ENCODE results near the gene THOP1. TPM values are rescaled to one million over a fixed set of nuclear protein-coding genes. Genes with fewer than 3 reads are reported as not detected.

Gene THOP1
- total RNA-seq, 1 donor from 2014 or later, result 101 TPM

DNA sequence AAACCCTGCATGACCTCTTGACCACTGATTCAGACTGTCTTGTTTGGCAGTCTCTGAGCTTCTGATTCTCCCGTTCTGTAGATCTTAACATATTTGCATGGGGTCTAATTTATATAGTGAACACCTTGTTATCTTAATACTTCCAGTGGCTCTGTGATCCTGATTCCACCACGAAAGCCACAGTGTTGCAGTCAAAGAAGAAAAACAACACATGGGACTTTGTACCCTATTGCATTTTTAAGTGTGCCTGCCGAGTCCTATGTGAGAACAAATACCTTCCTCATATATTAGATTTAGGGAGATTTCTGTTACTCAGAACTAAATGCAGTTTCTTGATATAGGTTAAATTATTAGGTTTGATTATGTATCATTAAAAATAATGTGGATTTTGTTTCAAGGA is 69.5 kb downstream of the THOP1 start:
- no peak for DNase-seq

DNA sequence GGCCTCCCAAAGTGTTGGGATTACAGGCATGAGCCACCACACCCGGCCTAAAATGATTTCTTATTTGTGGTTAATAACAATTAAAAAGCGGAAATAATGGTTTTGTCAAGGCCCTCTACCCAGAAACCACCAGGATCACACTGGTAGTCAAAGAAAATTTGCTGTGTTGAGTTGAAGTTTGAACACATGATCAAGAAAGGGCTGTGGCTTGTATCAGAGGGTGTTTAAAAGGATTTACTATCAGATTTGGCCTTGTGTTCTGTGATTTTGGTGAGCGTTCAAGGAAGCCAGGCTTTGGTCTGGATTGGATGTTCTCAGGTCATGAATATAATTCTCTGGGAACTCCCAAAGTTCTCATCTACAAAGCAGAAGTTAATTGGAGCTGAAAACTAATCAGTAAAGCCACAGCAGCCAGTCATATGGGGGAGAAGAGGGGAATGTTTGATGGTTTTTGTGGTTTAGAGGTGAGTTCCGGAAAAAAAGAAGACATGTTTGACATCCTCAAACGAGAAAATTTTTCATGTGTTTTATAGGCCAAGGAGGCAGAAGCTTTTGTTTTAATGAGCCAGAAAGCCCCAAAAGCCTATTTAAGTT is 71.3 kb downstream of the THOP1 start:
- no peak for DNase-seq

DNA sequence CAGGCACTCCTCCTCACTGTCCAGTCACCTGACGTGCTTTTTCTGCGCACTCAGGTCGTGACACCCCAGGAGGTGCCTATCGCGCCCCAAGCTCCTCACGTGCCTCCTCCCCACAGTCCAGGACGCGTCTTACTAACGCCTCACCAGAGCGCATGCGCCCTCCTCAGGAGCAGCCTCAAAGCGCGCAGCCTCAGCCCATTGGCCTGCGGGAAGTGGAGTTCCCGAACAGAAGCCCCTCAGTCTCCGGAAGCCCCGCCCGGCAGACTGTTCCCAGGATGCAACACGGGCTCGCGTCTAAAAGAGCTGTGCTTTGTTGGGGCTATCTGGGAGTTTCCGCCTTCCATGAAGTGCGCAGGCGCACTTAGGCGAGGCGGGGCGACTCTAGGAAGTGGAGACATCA is 73.6 kb downstream of the THOP1 start:
- DNase-seq, result no peak

DNA sequence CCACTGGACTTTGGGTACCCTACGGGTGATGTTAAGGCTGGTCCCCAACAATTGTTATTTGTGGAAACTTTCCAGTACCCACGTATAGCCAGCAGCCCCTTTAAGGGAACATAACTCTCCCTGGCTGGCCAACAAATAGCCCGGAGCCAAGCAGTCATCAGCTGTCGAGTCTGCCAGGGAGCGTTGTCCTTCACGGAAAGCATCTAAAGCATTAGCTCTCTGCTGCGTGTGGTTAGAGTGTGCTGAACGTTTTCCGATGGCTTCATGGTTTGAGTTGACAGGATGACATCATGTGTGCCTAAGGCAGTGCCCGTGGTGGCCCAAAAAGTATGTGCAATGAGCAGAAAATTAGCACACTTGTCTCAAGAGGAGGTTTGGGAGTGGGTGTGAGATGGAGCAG is 78.5 kb downstream of the THOP1 start:
- peak; percentile 81 for DNase-seq

Other genes starting within 250 kb of the THOP1 start
- 3.2 TPM for gene GNG7, start 82.8 kb upstream of the THOP1 start, total RNA-seq
- gene DIRAS1, start 64.1 kb upstream of the THOP1 start, total RNA-seq, result 2.7 TPM
- 10.8 TPM for gene SLC39A3, start 45.5 kb upstream of the THOP1 start, total RNA-seq
- gene SGTA, start 2.2 kb upstream of the THOP1 start, total RNA-seq, result 49.7 TPM
- gene ZNF554, start 34.4 kb downstream of the THOP1 start, total RNA-seq, result 9.8 TPM
- 24.4 TPM for gene ZNF555, start 56.0 kb downstream of the THOP1 start, total RNA-seq
- gene ZNF556, start 81.8 kb downstream of the THOP1 start, total RNA-seq, result 69.1 TPM
- 7.4 TPM for gene ZNF57, start 115.4 kb downstream of the THOP1 start, total RNA-seq
- 5.2 TPM for gene ZNF77, start 159.5 kb downstream of the THOP1 start, total RNA-seq
- 0.82 TPM for gene TLE6, start 192.1 kb downstream of the THOP1 start, total RNA-seq
- gene TLE2, start 243.8 kb downstream of the THOP1 start, total RNA-seq, result 52.7 TPM

Measured in tongue (tissue), 2 donors.